ENCODE data around the gene MOV10L1. TPM values are rescaled to one million over a fixed set of nuclear protein-coding genes. Genes with fewer than 3 reads are reported as not detected.
"Not testable (repeated sequence)": the region's sequence is repeated elsewhere in the genome, so short reads cannot be mapped to it uniquely, and the experiment has no call there.

MOV10L1 gene
- total and polyA plus RNA-seq, 10 donors = 0.10 to 0.37 (median 0.15) TPM; not detected in 7

DNA sequence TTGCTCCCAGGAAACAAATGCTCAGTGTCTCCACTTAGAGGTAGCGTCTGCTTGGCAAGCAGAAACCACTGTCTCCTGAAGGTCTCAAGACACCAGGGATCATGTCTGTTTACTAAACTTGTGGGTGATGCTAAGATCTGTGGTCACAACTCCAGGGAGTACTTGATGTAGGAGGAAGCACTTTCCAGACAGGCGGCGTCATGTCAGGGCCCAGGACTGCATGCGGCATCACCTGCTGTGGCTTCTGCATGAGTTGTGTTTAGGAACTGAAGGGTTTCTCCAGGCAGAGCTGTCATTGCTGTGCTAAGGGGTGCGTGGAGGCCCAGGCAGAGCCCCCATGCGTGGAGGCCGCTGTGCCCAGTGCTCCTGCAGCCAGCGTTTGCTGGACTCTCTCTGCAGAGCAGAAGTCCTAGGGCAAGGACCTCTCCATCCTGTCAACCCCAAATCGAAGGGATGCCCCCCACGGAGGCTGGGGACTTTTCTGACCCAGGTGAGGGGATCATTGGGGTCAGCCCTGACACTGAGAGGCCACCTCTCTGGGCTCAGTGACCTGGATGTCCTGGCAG is 72.7 kb downstream of the MOV10L1 start:
- 80 to 86% (median 83%) methylated on average over 6 to 10 of the region's 10 CpGs for WGBS, 5 donors
- Histone ChIP-seq H3K27ac (no peak overlapping the region), H3K36me3 (no peaks in the 10 kb centered on the region), H3K4me3 (no peak overlapping the region), H3K9me3 (no peaks in the 10 kb centered on the region), H3K4me1 (no peaks in the 10 kb centered on the region), H3K27me3 (replicated peaks in 1 of 7) (peaks cover 0 to 63% (median 5%) of the 10 kb centered on the region in 7 donors)
- no peak for DNase-seq
- TF ChIP-seq POLR2AphosphoS5 (IDR thresholded peaks at IDR 0.05) (no peak), POLR2A (IDR thresholded peaks at IDR 0.05) (no peak)
- TF ChIP-seq, protein P1, sequence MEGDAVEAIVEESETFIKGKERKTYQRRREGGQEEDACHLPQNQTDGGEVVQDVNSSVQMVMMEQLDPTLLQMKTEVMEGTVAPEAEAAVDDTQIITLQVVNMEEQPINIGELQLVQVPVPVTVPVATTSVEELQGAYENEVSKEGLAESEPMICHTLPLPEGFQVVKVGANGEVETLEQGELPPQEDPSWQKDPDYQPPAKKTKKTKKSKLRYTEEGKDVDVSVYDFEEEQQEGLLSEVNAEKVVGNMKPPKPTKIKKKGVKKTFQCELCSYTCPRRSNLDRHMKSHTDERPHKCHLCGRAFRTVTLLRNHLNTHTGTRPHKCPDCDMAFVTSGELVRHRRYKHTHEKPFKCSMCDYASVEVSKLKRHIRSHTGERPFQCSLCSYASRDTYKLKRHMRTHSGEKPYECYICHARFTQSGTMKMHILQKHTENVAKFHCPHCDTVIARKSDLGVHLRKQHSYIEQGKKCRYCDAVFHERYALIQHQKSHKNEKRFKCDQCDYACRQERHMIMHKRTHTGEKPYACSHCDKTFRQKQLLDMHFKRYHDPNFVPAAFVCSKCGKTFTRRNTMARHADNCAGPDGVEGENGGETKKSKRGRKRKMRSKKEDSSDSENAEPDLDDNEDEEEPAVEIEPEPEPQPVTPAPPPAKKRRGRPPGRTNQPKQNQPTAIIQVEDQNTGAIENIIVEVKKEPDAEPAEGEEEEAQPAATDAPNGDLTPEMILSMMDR (IDR thresholded peaks at IDR 0.05 in 8 of 11, conservative IDR thresholded peaks at IDR 0.05 in 3 of 11) = no peak
- intact Hi-C loops (cut with DNase I; ENCODE audit: low total_unique reads) = no loop called here

GRCh38 chr22:50165436-50166123 is 75.8 kb downstream of the MOV10L1 start:
- no peak overlapping the region for H3K4me3 ChIP-seq
- TF ChIP-seq POLR2A (IDR thresholded peaks at IDR 0.05) = no peak
- TF ChIP-seq, protein P1 (IDR thresholded peaks at IDR 0.05 in 8 of 11, conservative IDR thresholded peaks at IDR 0.05 in 3 of 11) = no peak
- TF ChIP-seq POLR2AphosphoS5 (IDR thresholded peaks at IDR 0.05) = no peak
- peaks cover 0 to 70% (median 15%) of the 10 kb centered on the region in 7 donors for H3K27me3 ChIP-seq (replicated peaks in 1 of 7)
- peaks cover 0 to 11% (median 8%) of the 10 kb centered on the region in 6 donors for H3K4me1 ChIP-seq
- intact Hi-C loops (cut with DNase I; ENCODE audit: low total_unique reads) = no loop called here
- no peaks in the 10 kb centered on the region for H3K9me3 ChIP-seq
- H3K27ac ChIP-seq = no peak overlapping the region
- no peaks in the 10 kb centered on the region for H3K36me3 ChIP-seq
- no peak for DNase-seq
- 91 to 97% (median 95%) methylated on average over 23 to 28 of the region's 28 CpGs for WGBS, 5 donors

GRCh38 chr22:50167689-50168489 is 78.1 kb downstream of the MOV10L1 start:
- intact Hi-C loops (cut with DNase I; ENCODE audit: low total_unique reads) = no loop called here
- Histone ChIP-seq H3K4me3 (no peak overlapping the region), H3K27ac (no peak overlapping the region), H3K27me3 (replicated peaks in 1 of 7) (peaks cover 0 to 75% (median 33%) of the 10 kb centered on the region in 7 donors), H3K4me1 (peaks cover 0 to 34% (median 14%) of the 10 kb centered on the region in 6 donors), H3K9me3 (no peaks in the 10 kb centered on the region), H3K36me3 (no peaks in the 10 kb centered on the region)
- no peak for TF ChIP-seq POLR2AphosphoS5 (IDR thresholded peaks at IDR 0.05)
- TF ChIP-seq, protein P1 (IDR thresholded peaks at IDR 0.05 in 8 of 11, conservative IDR thresholded peaks at IDR 0.05 in 3 of 11) = no peak
- TF ChIP-seq POLR2A (IDR thresholded peaks at IDR 0.05) = no peak
- no peak for DNase-seq
- WGBS, 5 donors = 71 to 82% (median 76%) methylated on average over 11 of the region's 11 CpGs

GRCh38 chr22:50168490-50169180 is 78.8 kb downstream of the MOV10L1 start:
- WGBS, 5 donors = 73 to 89% (median 83%) methylated on average over 5 of the region's 5 CpGs

More at GRCh38 chr22:50168490-50169180, 78.8 kb downstream of the MOV10L1 start:
- H3K4me3 ChIP-seq = peak overlapping the region in 1 of 8 donors; percentile 74
- H3K27ac ChIP-seq; DNase-seq; H3K36me3 ChIP-seq; intact Hi-C loops (cut with DNase I; ENCODE audit: low total_unique reads); H3K9me3 ChIP-seq: not testable (repeated sequence)
- peaks cover 4 to 42% (median 22%) of the 10 kb centered on the region in 6 donors for H3K4me1 ChIP-seq
- H3K27me3 ChIP-seq (replicated peaks in 1 of 7) = peaks cover 0 to 76% (median 33%) of the 10 kb centered on the region in 7 donors

All from spleen (tissue), 11 donors.